Neuron (in vitro differentiated cells): Measurements from ENCODE around the gene SYF2.
"Not testable (repeated sequence)": the region's sequence is repeated elsewhere in the genome, so short reads cannot be mapped to it uniquely, and the experiment has no call there.

Source experiments
- H2AFZ ChIP-seq: one replicate; pipeline ENCODE4 v1.6.1; 2013; ENCODE audit warnings: low read depth, mild to moderate bottlenecking, inconsistent platforms, low read length, moderate library complexity
- H3K27me3 ChIP-seq: one replicate; pipeline ENCODE4 v1.6.1; 2013; ENCODE audit warnings: low read length; ENCODE audit not compliant: insufficient read depth
- H3K36me3 ChIP-seq: one replicate; pipeline ENCODE4 v1.6.1; 2013; ENCODE audit warnings: low read length; ENCODE audit not compliant: insufficient read depth
- H3K4me1 ChIP-seq: one replicate; pipeline ENCODE4 v1.6.1; 2013; ENCODE audit warnings: low read length; ENCODE audit not compliant: insufficient read depth
- H3K4me3 ChIP-seq: 2 replicates; pipeline ENCODE4 v1.5.1; 2013; ENCODE audit warnings: mild to moderate bottlenecking, low read length, moderate library complexity
- H3K9me3 ChIP-seq: one replicate; pipeline ENCODE4 v1.6.1; 2013; ENCODE audit warnings: low read length

The SYF2 gene

DNA sequence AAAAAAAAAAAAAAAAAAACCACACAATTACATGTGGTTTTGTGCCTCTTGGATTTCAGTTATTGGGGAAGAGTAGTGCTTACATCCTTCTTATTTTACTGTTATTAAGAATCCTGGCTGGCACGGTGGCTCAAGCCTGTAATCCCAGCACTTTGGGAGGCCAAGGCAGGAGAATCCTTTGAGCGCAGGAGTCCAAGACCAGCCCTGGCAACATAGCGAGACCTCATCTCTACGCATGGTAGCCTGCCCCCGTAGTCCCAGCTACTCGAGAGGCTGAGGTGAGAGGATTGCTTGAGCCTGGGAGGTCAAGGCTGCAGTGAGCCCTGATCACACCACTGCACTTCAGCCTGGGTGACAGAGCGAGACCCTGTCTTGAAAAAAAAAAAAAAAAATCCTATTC is 4.0 kb upstream of the SYF2 start:
- H3K9me3 ChIP-seq, H2AFZ ChIP-seq, H3K4me3 ChIP-seq, H3K36me3 ChIP-seq, H3K27me3 ChIP-seq: not testable (repeated sequence)
- peaks cover 19% of the 10 kb centered on the region for H3K4me1 ChIP-seq

DNA sequence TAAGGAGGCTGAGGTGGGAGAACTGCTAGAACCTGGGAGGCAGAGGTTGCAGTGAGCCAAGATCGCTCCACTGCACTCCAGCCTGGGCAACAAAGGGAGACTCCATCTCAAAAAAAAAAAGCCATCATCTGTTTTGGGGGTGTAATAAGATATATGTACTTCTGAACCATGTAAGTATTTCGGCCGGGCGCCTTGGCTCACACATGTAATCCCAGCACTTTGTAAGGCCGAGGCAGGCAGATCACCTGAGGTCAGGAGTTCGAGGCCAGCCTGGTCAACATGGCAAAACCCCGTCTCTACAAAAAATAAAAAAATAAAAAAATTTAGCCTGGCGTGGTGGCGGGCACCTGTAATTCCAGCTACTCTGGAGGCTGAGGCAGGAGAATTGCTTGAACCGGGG is 3.1 kb upstream of the SYF2 start:
- H3K36me3 ChIP-seq, H3K27me3 ChIP-seq, H2AFZ ChIP-seq, H3K4me3 ChIP-seq, H3K9me3 ChIP-seq: not testable (repeated sequence)
- peaks cover 19% of the 10 kb centered on the region for H3K4me1 ChIP-seq

DNA sequence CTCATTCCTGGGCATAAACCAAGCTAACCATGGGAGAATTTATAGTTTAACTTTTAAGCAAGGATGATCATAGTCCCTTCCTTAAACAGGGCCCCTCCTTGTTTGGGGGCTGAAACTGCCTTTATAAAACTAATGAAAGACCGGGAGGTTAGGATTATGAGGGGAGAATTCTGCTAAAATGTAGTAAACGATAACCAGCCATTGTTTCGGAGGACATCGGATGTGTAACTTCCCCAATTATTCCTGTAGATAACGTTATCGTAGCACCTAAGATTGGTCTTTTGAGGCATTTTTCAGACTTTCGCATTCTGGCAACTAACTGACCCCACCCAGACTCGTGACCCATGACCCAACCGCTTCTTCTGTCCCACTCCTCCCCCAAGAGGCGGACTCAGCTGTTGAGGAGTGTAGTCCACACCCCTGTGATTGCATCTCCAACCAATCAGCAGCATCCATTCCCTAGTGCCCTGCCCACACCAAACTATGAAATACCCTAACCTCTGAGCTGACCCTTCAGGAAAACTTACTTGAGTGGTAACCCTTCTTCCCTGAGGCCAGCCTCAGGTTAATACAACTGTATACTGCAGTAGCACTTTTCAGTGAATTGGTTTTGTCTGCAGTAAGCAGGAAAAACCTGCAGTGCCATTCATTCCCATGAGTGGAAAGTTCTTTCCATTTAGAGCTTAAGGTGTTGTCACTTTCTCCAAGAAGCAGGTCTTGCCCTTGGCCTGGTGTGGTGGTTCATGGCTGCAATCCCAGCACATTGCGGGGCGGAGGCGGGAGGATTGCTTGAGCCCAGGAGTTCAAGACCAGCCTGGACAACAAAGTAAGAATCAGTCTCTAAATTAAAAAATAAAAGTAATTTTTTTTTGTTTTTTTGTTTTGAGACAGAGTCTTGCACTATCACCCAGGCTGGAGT is 823 bp upstream of the SYF2 start:
- Histone ChIP-seq H3K9me3 (no peaks in the 10 kb centered on the region), H3K4me3 (peak overlapping the region; percentile 66), H3K36me3 (peaks cover 20% of the 10 kb centered on the region), H2AFZ (no peak overlapping the region), H3K27me3 (no peaks in the 10 kb centered on the region), H3K4me1 (peaks cover 17% of the 10 kb centered on the region)

DNA sequence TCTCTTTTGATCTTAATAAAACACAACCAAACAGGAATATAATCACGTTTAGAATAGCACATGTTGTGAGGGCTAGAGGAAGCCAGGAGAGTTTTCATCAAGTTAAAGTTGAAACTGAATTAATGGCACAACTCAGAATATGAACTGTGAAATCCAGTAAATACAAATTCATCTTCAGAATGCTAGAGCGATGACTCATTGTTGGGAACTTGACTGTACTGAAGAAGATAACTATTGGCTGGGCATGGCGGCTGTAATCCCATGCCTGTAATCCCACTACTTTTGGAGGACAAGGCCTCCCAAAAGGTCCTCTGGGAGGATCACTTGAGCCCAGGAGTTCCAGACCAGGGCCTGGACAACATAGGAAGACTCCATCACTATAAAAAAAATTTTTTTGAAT is 8.8 kb downstream of the SYF2 start:
- no peaks in the 10 kb centered on the region for H3K9me3 ChIP-seq
- peaks cover 63% of the 10 kb centered on the region for H3K36me3 ChIP-seq

DNA sequence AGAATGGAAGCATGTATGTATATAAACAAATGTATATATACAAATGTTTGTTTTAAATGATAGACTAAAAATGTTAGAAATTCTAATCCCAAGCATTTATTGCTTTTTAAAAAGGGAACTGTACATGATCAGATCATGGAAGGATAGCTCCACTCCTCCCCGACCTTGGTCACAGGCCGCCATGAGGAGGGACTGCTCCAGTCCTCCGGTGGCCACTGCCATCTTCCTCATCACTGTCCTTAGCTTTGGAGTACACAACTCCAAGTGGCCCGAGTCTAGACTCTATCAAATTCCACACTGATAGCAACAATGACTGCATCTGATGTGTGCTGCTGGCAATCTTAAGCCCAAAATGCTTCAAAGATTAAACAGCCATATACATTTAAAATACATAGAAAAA is 9.7 kb downstream of the SYF2 start:
- no peak overlapping the region for H2AFZ ChIP-seq
- H3K9me3 ChIP-seq, result no peaks in the 10 kb centered on the region
- H3K36me3 ChIP-seq, result peaks cover 57% of the 10 kb centered on the region
- no peaks in the 10 kb centered on the region for H3K27me3 ChIP-seq
- no peak overlapping the region for H3K4me3 ChIP-seq
- H3K4me1 ChIP-seq, result no peaks in the 10 kb centered on the region

More for the DNA sequence above, 8.8 kb downstream of the SYF2 start:
- no peak overlapping the region for H2AFZ ChIP-seq
- no peaks in the 10 kb centered on the region for H3K27me3 ChIP-seq
- no peak overlapping the region for H3K4me3 ChIP-seq
- no peaks in the 10 kb centered on the region for H3K4me1 ChIP-seq

DNA sequence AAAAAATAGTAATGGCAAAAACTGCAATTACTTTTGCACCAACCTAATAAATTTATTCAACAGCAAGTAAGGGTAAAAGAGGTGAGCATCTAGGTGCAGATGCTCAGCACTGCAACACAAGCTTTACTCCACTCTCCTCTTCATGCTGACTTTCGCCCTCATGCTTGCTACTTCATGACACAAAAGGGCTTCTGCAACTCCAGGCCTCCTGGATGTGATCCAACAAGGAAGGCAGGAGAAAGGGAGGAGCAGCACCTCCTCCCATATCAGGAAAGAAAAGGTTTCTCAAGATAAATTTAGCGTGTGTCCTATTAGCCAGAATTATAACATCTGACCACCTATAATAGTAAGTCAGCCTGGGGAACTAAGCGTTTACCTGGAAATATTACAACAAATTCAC is 11.6 kb downstream of the SYF2 start:
- H3K4me1 ChIP-seq, result no peaks in the 10 kb centered on the region
- H3K4me3 ChIP-seq, result no peak overlapping the region
- H2AFZ ChIP-seq, result no peak overlapping the region
- H3K36me3 ChIP-seq, result peaks cover 41% of the 10 kb centered on the region
- no peaks in the 10 kb centered on the region for H3K9me3 ChIP-seq
- no peaks in the 10 kb centered on the region for H3K27me3 ChIP-seq

DNA sequence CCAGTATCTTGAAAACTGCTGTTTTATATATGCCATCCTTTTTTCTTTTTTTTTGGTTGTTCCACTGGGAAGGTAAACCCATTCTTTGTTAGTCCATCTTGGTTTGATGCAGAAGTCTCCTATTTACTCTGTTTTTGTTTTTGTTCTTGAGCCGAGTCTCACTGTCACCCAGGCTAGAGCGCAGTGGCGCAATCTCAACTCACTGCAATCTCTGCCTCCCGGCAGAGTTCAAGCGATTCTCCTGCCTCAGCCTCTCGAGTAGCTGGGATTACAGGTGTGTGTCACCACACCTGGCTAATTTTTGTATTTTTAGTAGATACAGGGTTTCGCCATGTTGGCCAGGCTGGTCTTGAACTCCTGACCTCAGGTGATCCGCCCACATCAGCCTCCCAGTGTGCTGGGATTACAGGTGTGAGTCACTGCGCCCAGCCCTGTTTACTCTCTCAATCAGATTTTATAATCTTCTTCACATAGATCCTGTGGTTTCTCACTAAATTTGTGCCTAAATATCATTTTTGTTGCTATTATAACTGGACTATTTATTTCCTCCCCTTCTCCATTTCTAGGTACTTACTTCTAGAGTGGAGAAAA is 12.5 kb downstream of the SYF2 start:
- H3K27me3 ChIP-seq, result no peaks in the 10 kb centered on the region
- H3K4me1 ChIP-seq, result no peaks in the 10 kb centered on the region
- no peaks in the 10 kb centered on the region for H3K9me3 ChIP-seq
- H3K36me3 ChIP-seq, result peaks cover 38% of the 10 kb centered on the region
- no peak overlapping the region for H3K4me3 ChIP-seq
- no peak overlapping the region for H2AFZ ChIP-seq

DNA sequence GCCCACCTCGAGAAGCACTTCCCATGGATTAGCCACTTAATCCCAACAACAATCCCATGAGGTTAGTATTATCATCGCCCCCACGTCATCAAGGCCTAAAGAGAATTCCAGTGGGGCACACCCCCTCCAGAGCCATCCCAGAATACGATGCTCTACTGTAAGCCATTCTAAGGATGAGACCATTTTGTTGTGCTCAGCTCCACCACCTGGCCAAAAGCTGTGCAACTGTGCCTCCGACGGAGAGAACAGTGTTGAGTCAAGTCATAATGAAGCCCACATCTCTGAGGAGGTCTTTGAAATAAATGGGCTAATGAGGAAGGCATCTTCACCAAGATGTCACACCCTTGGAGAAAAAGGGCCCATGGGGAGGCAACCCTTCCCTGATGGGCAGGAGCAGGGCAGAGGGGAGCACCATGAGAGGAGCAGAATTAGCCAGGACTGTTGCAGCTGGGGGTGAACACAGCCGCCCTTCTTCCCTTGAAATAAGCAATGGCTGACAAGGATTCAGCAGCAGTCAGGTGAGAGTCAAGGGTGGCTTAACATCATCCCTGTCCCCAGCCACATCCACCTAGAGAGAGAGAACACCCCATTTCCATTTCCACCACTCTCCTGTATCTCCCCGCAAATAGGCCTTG is 14.6 kb downstream of the SYF2 start:
- Histone ChIP-seq H3K36me3 (peaks cover 19% of the 10 kb centered on the region), H2AFZ (no peak overlapping the region), H3K27me3 (no peaks in the 10 kb centered on the region), H3K9me3 (no peaks in the 10 kb centered on the region), H3K4me1 (no peaks in the 10 kb centered on the region), H3K4me3 (no peak overlapping the region)

DNA sequence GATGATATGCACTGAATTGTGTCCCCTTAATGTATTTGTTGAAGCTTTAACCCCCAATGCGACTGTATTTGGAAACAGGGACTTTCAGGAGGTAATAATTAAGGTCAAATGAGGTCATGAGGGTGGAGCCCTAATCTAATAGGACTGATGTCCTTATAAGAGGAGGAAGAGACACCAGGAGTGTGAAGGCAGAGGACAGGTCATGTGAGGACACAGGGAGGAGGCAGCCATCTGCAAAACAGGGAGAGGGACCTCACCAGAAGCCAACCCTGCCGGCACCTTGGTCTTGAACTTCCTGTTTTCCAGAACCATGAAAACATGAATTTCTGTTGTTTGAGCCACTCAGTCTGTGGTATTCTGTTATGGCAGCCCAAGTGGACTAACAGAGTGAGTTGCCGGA is 15.3 kb downstream of the SYF2 start:
- Histone ChIP-seq H3K36me3 (peaks cover 12% of the 10 kb centered on the region), H2AFZ (no peak overlapping the region), H3K4me3 (no peak overlapping the region), H3K4me1 (no peaks in the 10 kb centered on the region), H3K9me3 (no peaks in the 10 kb centered on the region), H3K27me3 (no peaks in the 10 kb centered on the region)

DNA sequence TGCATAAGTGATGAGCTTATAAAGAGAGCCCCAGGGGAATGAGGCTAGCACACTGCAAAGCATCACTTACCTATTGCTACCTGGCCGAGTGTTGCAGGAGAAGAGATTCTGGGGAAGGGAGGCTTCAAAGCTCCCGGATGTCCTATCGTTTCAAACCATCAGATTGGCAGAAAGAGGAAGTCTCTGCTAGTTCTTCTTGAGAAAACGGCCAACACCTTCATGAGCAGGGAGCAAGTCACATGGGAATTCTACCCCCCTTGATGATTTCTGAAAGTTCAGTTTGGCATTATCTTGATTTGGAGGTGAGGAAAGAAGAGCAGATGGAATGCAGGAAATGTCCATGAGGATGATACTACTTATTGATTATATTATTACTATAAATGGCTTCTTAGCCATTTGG is 16.2 kb downstream of the SYF2 start:
- Histone ChIP-seq H3K9me3 (no peaks in the 10 kb centered on the region), H3K4me1 (no peaks in the 10 kb centered on the region), H2AFZ (no peak overlapping the region), H3K4me3 (no peak overlapping the region), H3K36me3 (peaks cover 4% of the 10 kb centered on the region), H3K27me3 (no peaks in the 10 kb centered on the region)

DNA sequence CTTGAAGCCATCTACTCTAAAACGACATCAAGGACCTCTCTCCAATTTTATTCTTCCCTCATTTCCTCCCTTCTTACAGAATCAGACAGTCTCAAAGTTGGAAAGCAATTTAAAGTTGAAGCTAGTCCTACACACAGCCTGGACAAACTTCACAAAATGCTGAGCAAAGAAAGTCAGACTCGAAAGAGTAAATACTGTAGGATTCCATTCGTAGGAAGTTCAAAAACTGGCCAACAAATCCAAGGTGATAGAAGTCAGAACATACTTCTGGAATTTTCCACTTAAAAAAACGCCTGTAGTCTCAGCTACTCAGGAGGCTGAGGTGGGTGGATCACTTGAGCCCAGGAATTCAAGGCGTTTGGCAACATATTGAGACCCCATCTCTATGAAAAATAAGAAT is 19.6 kb downstream of the SYF2 start:
- no peak overlapping the region for H3K4me3 ChIP-seq
- H3K36me3 ChIP-seq, result no peaks in the 10 kb centered on the region
- H3K4me1 ChIP-seq, result no peaks in the 10 kb centered on the region
- H3K9me3 ChIP-seq, result no peaks in the 10 kb centered on the region
- peaks cover 3% of the 10 kb centered on the region for H3K27me3 ChIP-seq
- no peak overlapping the region for H2AFZ ChIP-seq

DNA sequence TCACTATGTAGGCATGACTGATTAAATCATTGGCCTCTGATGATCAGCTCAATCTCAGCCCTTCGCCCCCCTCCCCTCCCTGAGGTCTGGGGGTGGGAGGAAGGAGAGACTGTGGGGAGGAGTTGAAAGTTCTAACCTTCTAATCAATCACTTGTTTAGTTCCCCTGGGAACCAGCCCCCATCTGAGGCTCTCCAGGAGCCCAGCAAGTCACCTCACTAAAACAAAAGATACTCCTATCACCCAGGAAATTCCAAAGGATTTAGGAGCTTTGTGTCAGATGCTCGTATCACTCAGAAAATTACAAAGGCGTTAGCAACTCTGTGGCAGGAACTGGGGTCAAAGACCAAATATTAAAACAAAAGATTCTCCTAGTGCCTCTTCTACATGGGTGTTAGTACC is 21.6 kb downstream of the SYF2 start:
- H2AFZ ChIP-seq, result no peak overlapping the region
- H3K4me3 ChIP-seq, result no peak overlapping the region
- H3K4me1 ChIP-seq, result no peaks in the 10 kb centered on the region
- H3K36me3 ChIP-seq, result no peaks in the 10 kb centered on the region
- peaks cover 5% of the 10 kb centered on the region for H3K27me3 ChIP-seq
- H3K9me3 ChIP-seq, result no peaks in the 10 kb centered on the region

DNA sequence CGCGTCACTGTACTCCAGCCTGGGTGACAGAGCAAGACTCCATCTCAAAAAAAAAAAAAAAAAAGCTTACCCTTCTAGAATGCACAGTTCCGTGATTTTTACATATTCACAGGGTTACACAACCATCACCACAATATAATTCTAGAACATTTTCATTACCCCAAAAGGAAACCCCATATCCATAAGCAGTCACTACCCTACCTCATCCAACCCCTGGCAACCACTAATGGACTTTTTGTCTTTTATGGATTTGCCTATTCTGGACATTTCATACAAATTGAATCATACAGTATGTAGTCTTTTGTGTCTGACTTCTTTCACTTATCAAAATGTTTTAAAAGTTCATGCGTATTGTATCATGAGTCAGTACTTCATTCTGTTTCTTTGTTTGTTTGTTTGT is 22.8 kb downstream of the SYF2 start:
- Histone ChIP-seq H3K36me3 (no peaks in the 10 kb centered on the region), H3K27me3 (peaks cover 5% of the 10 kb centered on the region), H2AFZ (no peak overlapping the region), H3K4me3 (no peak overlapping the region), H3K9me3 (no peaks in the 10 kb centered on the region), H3K4me1 (no peaks in the 10 kb centered on the region)
